Glomerular endothelial cell (primary cell): ENCODE data around the gene FGF14. TPM values are rescaled to one million over a fixed set of nuclear protein-coding genes. Genes with fewer than 3 reads are reported as not detected.

Experiments
- DNase-seq: peaks from one replicate; pipeline ENCODE4 v3.0.0-alpha.2; 2011; ENCODE audit warnings: low read depth, low spot score; ENCODE audit errors: extremely low read depth
- total RNA-seq: library from RNA; depleted of rRNA; stranded (reverse); fragments of >200 nt; gene quantifications from 2 replicates; pipeline ENCODE4 v1.2.3, GENCODE V29; 2015

The FGF14 gene
- total RNA-seq, 1 donor from 2014 or later = 0.06 TPM

- no peak for DNase-seq
Observed at GRCh38 chr13:101703081-101703480, 698.8 kb downstream of the FGF14 start.

- DNase-seq = no peak
Observed at GRCh38 chr13:101700598-101700997, 701.2 kb downstream of the FGF14 start.

GRCh38 chr13:101698400-101698799 is 703.4 kb downstream of the FGF14 start:
- no peak for DNase-seq

DNA sequence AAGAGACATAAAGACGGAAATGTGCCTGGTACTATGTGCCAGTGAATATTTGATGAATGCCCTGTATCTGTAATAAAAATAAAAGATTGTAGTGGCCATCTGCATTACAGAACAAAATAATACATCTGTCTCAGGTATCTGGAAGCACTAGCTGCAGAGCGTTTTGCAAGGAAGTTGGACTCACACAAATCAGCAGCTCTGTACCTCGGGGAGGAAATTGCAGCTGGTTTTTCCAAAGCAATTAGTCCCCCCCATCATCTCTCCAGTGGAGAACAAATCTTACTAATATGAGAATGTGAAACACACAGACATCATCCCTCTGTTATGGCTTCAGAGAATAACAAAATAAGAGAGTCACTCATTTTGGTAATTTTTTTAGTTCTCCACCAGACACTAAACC is 704.1 kb downstream of the FGF14 start:
- no peak for DNase-seq

DNA sequence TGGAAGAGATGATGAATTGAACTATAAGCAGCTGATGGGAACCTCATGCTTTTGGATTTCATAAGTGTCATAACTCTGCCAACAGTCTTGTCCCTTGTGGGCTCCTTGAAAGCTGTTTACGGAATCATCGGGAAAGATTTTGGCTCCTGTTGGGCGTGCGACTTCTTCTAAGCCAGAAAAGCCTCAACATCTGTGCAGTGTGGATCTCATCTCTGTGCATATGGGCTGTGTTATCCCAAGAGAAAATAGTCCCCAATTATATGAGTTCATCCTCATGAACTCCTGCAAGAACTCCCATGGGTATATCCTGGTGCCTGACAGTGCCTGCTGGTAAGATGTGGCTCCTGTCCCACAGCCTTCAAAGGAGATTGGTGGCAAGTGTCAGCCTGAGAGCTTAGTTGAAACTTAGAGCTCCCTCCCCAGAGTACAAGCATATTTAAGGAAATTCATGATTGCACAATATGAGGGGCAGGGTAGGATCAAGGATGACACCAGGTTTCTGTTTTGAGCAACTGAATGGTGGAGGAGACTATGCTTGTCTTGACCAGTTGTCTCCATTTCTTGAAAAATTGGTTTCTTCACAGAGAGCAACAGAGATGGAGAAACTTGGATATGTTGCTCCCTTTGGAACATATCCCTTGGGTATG is 705.9 kb downstream of the FGF14 start:
- no peak for DNase-seq

GRCh38 chr13:101691341-101691860 is 710.4 kb downstream of the FGF14 start:
- no peak for DNase-seq

DNA sequence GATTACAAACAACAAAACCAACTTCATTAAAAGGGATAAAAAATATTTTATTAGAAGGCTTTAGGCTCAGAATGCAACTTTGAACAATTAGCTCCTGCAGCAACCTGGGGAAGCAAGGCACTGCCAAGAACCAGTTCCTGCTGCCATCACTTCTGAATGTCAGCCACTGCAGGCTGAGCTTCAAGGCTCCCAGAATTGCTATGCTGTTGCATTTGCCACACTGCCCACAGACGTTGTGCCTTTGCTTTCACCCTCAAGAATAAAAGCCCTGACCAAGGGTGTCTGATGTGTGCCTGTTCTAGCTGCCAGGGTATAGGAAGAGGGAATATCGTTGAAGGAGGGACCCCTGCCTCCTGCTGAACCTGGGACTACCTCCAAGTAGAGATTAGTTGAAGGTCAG is 711.0 kb downstream of the FGF14 start:
- DNase-seq = no peak

DNA sequence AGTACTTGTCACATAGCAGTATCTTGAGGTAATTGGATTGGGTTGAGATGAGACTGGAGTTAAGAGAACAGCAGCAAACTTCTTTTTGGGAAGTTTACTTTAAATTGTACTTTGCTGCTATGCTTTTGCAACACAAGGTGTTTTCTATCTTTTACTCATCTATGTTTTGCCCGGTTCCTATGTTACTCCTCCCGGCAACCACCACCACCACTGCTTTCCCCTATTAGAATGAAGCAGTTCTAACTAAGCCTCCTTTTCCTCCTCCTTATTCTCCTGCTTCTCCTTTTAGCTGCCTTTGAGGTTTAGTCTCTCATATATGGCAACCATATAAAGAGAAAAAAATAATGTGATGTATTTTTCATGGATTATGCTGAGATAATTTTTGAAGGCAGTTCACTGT is 715.8 kb downstream of the FGF14 start:
- DNase-seq = no peak

DNA sequence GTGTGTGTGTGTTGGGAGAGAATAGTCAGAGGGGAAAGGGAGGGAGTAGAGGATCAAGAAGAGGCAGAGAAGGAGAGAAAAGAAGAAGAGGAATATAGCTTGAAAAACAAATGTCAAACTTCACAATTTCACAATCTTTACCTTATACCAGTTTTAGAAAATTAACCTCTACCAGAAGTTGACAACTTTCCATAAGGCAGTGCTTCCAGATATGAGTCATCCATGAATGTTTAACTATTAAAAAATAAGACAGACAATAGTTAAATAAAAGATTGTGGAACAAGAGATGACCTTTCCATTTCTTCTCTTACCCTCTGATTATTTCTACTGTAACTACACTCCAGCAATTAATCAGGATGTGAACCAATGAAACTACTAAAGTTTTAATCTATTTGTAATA is 720.0 kb downstream of the FGF14 start:
- no peak for DNase-seq

DNA sequence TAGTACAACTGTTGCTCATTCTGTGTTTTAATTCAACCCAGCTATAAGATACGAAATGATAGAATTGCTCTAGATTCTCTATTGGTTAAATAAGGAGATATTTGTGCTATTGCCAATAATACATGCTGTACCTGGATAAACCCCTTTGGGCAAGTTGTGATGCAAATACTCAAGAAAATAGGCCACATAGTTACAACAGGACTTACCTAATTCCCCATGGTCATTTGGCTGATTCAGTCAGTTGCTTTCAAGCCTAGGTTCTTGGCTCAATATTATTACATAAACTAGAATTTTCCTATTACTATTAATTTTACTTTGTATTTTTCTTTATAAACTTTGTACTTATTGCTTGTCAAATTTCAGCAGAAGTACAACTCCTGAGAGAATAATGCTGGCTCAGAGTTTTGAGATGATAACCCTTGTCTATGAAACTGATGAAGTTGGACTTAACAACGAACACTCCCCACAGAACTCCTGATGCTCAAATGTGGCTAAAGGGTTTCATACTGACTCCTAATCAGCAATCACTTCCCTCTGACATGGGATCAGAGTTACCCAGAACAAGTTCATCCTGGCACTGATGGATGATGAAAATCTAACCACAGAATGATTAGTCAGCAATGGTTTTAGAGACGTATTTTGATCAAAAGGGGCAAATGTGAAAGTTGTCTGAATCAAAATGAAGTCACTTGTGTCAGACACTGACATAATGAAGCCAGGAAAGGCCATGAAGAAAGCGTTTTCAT is 728.3 kb downstream of the FGF14 start:
- DNase-seq = no peak

- DNase-seq = no peak
Observed at GRCh38 chr13:101661839-101662238, 740.0 kb downstream of the FGF14 start.

Other genes starting within 250 kb of the FGF14 start
- 46.1 and 47.8 TPM in 2 replicates for gene TPP2, start 194.9 kb upstream of the FGF14 start, total RNA-seq